Kidney (tissue), 22 donors: ENCODE measurements around the gene PCDHGA12. TPM values are rescaled to one million over a fixed set of nuclear protein-coding genes. Genes with fewer than 3 reads are reported as not detected.

ENCODE experiments used
- DNase-seq, 5 donors: peaks; one replicate each; pipeline ENCODE4 v3.0.0-alpha.2; 2013 to 2020
- FAIRE-seq: peaks from 2 replicates; lab custom pipeline; 2012; peaks lifted over from hg19 to GRCh38; lab: Jason Lieb, UNC
- H3K27ac ChIP-seq, 2 donors: one replicate each; pipeline ENCODE4 v1.7.0; 2013; ENCODE audit warnings: low read depth in 2 of 2, low read length in 2 of 2, inconsistent platforms in 1 of 2
- H3K27me3 ChIP-seq: one replicate; pipeline ENCODE4 v1.7.1; 2013; ENCODE audit warnings: low read length, inconsistent platforms; ENCODE audit not compliant: control insufficient read depth, insufficient read depth
- H3K36me3 ChIP-seq, 3 donors: one replicate each; pipeline versions ENCODE4 v1.7.0 to v1.7.1; 2013; ENCODE audit warnings: low read length in 3 of 3, control low read depth in 1 of 3, inconsistent platforms in 1 of 3; ENCODE audit not compliant: insufficient read depth in 3 of 3, control insufficient read depth in 2 of 3
- H3K4me1 ChIP-seq, 3 donors: one replicate each; pipeline versions ENCODE4 v1.7.0 to v1.7.1; 2013; ENCODE audit warnings: low read length in 3 of 3, inconsistent platforms in 1 of 3, low read depth in 1 of 3; ENCODE audit not compliant: control insufficient read depth in 2 of 3, insufficient read depth in 2 of 3
- H3K4me3 ChIP-seq, 3 donors: one replicate each; pipeline versions ENCODE4 v1.7.0 to v1.8.1; 2013; ENCODE audit warnings: low read length in 3 of 3, control low read depth in 1 of 3, inconsistent platforms in 1 of 3
- H3K9ac ChIP-seq, 3 donors: one replicate each; pipeline versions ENCODE4 v1.7.0 to v1.7.1; 2013; ENCODE audit warnings: low read length in 3 of 3, control low read depth in 1 of 3, inconsistent platforms in 1 of 3
- H3K9me3 ChIP-seq, 3 donors: one replicate each; pipeline versions ENCODE4 v1.7.0 to v1.7.1; 2013; ENCODE audit warnings: low read length in 3 of 3, control low read depth in 1 of 3, inconsistent platforms in 1 of 3; ENCODE audit not compliant: control insufficient read depth in 2 of 3, insufficient read depth in 1 of 3
- intact Hi-C: fragments of 100-400 bp; cut with DNase I; formaldehyde crosslinking; loops from one replicate; pipeline ENCODE4 v1.11.1; 2022
- long read RNA-seq, 10 donors: library from polyadenylated mRNA in 1 of 10; unstranded in 1 of 10; transcript quantifications; one replicate each; pipeline ENCODE4 v2.0.0 and lab custom pipeline, GENCODE V29; 2021 to 2026
- polyA plus RNA-seq: library from polyadenylated mRNA; stranded (reverse); fragments of 350-450 nt; fragmentation: Illumina TruSeq; extraction: RNeasy Lipid Tissue Mini Kit (QIAGEN cat#74804); gene quantifications from one replicate; pipeline ENCODE4 v1.2.3, GENCODE V29; 2014; ENCODE audit warnings: low read depth, low replicate concordance; ENCODE audit not compliant: insufficient read depth
- total RNA-seq: library from RNA; stranded (reverse); fragmentation: NEBNext Ultra II Directional; extraction: Animal tissue kit (Norgen Biotek cat#: 25700); gene quantifications from one replicate; pipeline ENCODE4 v1.2.1, GENCODE V29; 2021
- TF ChIP-seq, protein P1 (sequence below): IDR thresholded peaks from 3 replicates; pipeline ENCODE4 v1.5.1; 2012; ENCODE audit warnings: mild to moderate bottlenecking, moderate library complexity, borderline replicate concordance; ENCODE audit not compliant: insufficient read depth; ENCODE audit errors: extremely low read depth
- donor health status: control.
- donor health status: control.
- donor health status: control.
- donor health status: control.
- donor health status: control.
- donor health status: DM: yes; HTN: yes; CAD: no.
- donor health status: Normal renal cell carcinoma (clear cell type).

Gene PCDHGA12
- 4.0 TPM for total RNA-seq
- 0.24 TPM for polyA plus RNA-seq
- long read RNA-seq, donor 1, result 0 reads
- long read RNA-seq, donor 2, partial matches to known transcripts, result 0 of 3 reads
- long read RNA-seq, donor 2, other reads (novel, unspliced or antisense), result 0 of 3 reads
- long read RNA-seq, donor 3, result 0 reads
- long read RNA-seq, donor 4, full-length matches to known transcripts, result 1 of 1 reads
- long read RNA-seq, donor 4, partial matches to known transcripts, result 0 of 1 reads
- long read RNA-seq, donor 4, other reads (novel, unspliced or antisense), result 0 of 1 reads
- long read RNA-seq, donor 5, result 0 reads
- long read RNA-seq, donor 6, result 0 reads
- long read RNA-seq, donor 7, partial matches to known transcripts, result 0 of 1 reads
- long read RNA-seq, donor 7, other reads (novel, unspliced or antisense), result 1 of 1 reads
- long read RNA-seq, donor 8, partial matches to known transcripts, result 0 of 2 reads
- long read RNA-seq, donor 8, other reads (novel, unspliced or antisense), result 0 of 2 reads
- long read RNA-seq, donor 9, partial matches to known transcripts, result 0 of 1 reads
- long read RNA-seq, donor 9, other reads (novel, unspliced or antisense), result 0 of 1 reads
- long read RNA-seq, donor 10, result 0 reads

DNA sequence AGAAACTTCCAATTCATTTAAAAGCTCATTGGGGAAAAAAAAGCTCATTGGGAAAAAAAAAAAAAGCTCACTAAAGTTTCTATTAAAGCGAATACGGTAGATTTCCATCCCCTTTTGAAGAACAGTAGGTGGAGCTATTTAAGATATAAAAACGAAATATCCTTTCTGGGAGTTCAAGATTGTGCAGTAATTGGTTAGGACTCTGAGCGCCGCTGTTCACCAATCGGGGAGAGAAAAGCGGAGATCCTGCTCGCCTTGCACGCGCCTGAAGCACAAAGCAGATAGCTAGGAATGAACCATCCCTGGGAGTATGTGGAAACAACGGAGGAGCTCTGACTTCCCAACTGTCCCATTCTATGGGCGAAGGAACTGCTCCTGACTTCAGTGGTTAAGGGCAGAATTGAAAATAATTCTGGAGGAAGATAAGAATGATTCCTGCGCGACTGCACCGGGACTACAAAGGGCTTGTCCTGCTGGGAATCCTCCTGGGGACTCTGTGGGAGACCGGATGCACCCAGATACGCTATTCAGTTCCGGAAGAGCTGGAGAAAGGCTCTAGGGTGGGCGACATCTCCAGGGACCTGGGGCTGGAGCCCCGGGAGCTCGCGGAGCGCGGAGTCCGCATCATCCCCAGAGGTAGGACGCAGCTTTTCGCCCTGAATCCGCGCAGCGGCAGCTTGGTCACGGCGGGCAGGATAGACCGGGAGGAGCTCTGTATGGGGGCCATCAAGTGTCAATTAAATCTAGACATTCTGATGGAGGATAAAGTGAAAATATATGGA, at the start of gene PCDHGA12:
PCDHGA12 (plus strand) TSS at position 176 of the 782 bp plus-strand sequence; CDS start at position 429, 253 bp downstream.
- peak within 1 kb of the TSS in 2 of 3 donors; percentile 1 to 39 for H3K4me3 ChIP-seq
- intact Hi-C loops, result no loop called here
- peaks cover 7 to 69% (median 29%) of the 10 kb centered on the region in 3 donors for H3K9me3 ChIP-seq
- DNase-seq (peak in 2 of 5 donors; percentile 29 to 47), FAIRE-seq (no peak)
- TF ChIP-seq, protein P1, sequence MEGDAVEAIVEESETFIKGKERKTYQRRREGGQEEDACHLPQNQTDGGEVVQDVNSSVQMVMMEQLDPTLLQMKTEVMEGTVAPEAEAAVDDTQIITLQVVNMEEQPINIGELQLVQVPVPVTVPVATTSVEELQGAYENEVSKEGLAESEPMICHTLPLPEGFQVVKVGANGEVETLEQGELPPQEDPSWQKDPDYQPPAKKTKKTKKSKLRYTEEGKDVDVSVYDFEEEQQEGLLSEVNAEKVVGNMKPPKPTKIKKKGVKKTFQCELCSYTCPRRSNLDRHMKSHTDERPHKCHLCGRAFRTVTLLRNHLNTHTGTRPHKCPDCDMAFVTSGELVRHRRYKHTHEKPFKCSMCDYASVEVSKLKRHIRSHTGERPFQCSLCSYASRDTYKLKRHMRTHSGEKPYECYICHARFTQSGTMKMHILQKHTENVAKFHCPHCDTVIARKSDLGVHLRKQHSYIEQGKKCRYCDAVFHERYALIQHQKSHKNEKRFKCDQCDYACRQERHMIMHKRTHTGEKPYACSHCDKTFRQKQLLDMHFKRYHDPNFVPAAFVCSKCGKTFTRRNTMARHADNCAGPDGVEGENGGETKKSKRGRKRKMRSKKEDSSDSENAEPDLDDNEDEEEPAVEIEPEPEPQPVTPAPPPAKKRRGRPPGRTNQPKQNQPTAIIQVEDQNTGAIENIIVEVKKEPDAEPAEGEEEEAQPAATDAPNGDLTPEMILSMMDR, result peak; percentile 34
- no peaks in the 10 kb centered on the region for H3K36me3 ChIP-seq
- no peak within 1 kb of the TSS for H3K9ac ChIP-seq
- no peak within 1 kb of the TSS for H3K27ac ChIP-seq
- H3K4me1 ChIP-seq, result no peaks in the 10 kb centered on the region
- H3K27me3 ChIP-seq, result no peaks in the 10 kb centered on the region

DNA sequence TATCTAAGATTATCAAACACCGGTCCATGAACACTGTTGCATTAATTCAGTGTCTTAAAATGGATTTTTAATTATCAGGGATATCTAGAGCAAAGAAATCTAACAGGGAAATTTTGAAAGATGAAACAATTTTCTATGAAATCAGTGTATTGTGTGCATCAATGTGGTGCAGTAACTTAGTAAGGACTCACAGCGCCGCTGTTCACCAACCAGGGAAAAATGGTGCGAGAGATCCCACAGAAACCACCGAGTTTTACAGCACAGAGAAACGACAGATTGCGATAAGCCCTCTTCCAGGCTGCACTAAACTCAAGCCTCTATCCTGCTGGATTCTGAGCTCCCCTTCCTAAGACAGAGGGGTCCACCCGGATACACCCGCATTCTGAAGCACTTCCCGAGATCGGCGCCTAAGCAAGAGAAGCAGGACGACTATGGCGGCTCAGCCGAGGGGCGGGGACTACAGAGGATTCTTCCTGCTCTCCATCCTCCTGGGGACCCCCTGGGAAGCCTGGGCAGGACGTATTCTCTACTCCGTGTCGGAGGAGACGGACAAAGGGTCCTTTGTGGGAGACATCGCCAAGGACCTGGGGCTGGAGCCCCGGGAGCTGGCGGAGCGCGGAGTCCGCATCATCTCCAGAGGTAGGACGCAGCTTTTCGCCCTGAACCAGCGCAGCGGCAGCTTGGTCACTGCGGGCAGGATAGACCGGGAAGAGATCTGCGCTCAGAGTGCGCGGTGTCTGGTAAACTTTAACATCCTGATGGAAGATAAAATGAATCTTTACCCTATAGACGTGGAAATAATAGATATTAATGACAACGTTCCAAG, 47.6 kb upstream of the PCDHGA12 start, which contains the start of gene PCDHGA7:
PCDHGA7 (plus strand) TSS at position 274 of the 826 bp plus-strand sequence; CDS start at position 432, 158 bp downstream.
- peak within 1 kb of the TSS in 1 of 3 donors; percentile 24 for H3K9ac ChIP-seq
- no peaks in the 10 kb centered on the region for H3K4me1 ChIP-seq
- intact Hi-C loops, result no loop called here
- DNase-seq (no peak), FAIRE-seq (no peak)
- TF ChIP-seq, protein P1, result peak; percentile 18
- peaks cover 4 to 60% (median 10%) of the 10 kb centered on the region in 3 donors for H3K9me3 ChIP-seq
- no peak within 1 kb of the TSS for H3K27ac ChIP-seq
- H3K27me3 ChIP-seq, result no peaks in the 10 kb centered on the region
- peak within 1 kb of the TSS; percentile 14 to 43 (median 30) for H3K4me3 ChIP-seq
- H3K36me3 ChIP-seq, result no peaks in the 10 kb centered on the region

DNA sequence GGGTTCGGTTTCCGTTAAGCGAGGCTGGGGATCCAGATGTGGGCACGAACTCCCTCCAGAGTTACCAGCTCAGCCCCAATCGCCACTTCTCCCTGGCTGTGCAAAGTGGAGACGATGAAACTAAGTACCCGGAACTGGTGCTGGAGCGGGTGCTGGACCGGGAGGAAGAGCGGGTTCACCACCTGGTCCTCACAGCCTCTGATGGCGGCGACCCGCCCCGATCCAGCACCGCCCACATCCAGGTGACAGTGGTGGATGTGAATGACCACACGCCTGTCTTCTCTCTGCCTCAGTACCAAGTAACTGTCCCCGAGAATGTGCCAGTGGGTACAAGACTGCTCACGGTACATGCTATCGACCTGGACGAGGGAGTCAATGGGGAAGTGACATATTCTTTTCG, 47.0 kb upstream of the PCDHGA12 start:
- FAIRE-seq, result no peak
- peak overlapping the region in 2 of 3 donors; percentile 3 to 43 for H3K4me3 ChIP-seq

More for the DNA sequence above, 47.0 kb upstream of the PCDHGA12 start:
- Histone ChIP-seq H3K9ac (no peak overlapping the region), H3K27ac (no peak overlapping the region), H3K27me3 (no peaks in the 10 kb centered on the region), H3K9me3 (peaks cover 4 to 62% (median 13%) of the 10 kb centered on the region in 3 donors), H3K36me3 (no peaks in the 10 kb centered on the region), H3K4me1 (no peaks in the 10 kb centered on the region)
- intact Hi-C loops, result no loop called here
- TF ChIP-seq, protein P1, result no peak
- DNase-seq, result no peak
